ENCODE measurements around the gene TMEM178B.

- TF ChIP-seq CTCF (IDR thresholded peaks at IDR 0.05) (no peak), POLR2A (IDR thresholded peaks at IDR 0.05) (no peak)
These were observed 18.7 kb upstream of the TMEM178B start for GRCh38 chr7:141055146-141055545.

Measured in lower leg skin (tissue), 3 donors.